ENCODE data around the gene KATNB1.
A peak's percentile ranks its signal among the peaks of the same experiment; 100 is the strongest.
"Not testable (repeated sequence)": the region's sequence is repeated elsewhere in the genome, so short reads cannot be mapped to it uniquely, and the experiment has no call there.

Gene KATNB1

DNA sequence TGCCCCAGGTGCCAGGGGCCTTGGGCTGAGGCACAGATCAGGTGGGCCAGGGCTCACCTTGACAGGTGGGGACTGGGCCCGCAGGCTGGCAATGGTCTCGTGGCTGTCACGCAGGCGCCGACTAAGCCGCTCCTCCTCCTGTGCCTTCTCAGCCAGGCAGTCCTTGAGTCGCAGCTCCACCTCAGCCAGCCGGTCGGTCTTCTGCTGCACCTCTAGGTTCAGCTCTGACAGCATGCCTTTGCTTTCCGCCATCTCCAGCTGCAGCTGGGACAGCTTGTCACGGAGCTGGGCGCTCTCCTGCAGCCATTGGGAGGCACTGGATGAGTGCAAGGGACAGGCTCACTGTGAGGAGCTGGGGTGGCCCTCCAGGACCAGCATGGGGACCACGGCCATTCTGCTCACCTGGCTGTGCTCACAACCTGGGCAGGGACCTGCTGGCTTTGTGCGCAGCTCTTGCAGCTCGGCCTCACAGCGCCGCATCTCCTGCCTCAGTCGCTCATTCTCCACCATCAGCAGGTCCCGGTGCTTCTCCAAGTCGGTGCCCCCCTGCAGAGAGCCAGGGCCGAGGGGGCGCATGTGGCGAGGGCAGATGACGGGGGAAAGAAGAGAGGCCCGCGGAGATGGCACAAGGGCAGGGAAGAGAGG is 35.7 kb downstream of the KATNB1 start:
- no peak for DNase-seq (ENCODE audit: low spot score)

- DNase-seq (ENCODE audit: low spot score), result no peak
Observed at GRCh38 chr16:57773019-57773418, 37.4 kb downstream of the KATNB1 start.

GRCh38 chr16:57773655-57774295 is 38.2 kb downstream of the KATNB1 start:
- DNase-seq (ENCODE audit: low spot score), result no peak

DNA sequence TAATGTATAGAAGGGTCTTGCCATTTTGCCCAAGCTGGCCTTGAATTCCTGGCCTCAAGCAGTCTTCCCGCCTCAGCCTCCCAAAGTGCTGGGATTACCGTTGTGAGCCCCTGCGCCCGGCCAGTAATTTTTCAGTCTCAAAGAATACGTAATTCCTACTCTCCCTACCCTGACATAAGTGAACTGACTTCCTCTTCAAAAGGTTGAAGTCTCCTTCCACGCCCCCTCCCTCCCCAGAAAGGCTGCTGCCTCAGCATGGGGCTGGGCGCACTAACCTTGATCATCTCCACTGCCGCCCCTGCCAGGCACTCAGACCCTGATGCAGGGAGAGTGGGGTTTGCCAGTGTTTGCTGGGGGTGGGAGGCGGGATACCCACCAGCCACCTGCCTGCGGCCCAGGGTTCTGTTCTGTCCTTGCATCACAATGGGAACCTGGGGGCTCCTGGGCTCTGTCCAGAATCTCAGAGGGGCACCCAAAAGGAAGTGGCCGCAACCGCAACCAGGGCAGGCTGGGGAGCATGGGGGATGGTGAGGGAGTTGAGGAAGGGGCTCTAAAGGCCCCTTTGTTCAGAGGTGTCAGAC is 39.2 kb downstream of the KATNB1 start:
- DNase-seq (ENCODE audit: low spot score), result no peak

GRCh38 chr16:57775661-57776469 is 40.3 kb downstream of the KATNB1 start:
- no peak for DNase-seq (ENCODE audit: low spot score)

- DNase-seq (ENCODE audit: low spot score), result no peak
Observed at GRCh38 chr16:57778658-57779057, 43.1 kb downstream of the KATNB1 start.

DNA sequence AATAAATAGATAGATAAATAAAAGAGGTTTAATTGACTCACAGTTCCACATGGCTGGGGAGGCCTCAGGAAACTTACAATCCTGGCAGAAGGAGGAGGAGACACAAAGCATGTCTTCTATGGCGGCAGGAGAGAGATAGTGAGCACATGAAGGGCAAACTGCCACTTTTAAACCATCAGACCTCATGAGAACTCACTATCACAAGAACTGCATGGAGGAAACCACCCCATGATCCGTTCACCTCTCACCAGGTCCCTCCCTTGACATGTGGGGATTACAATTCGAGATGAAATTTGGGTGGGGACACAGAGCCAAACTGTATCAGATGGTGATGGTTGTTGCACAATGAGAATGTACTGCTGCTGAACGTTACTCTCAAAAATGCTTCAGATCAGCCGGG is 44.3 kb downstream of the KATNB1 start:
- not testable (repeated sequence) for DNase-seq (ENCODE audit: low spot score)

DNA sequence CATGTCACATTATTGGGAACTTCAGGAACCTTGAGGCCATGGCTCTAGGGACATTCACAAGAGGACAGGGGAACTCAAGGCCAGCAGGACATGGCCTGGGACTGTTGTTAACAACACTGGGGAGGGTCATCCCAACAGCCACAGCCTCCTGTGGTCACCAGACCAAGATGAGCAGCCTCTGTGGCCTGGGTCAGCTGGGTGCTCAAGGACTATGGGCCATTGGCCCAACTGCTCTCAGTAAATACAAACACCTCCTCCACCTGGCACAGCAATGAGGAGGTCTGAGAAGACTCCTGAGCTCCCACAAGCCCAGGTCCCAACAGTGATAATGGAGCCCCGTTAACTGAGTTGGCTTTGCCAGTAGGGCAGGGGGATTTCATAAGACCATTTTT is 45.8 kb downstream of the KATNB1 start:
- no peak for DNase-seq (ENCODE audit: low spot score)

- DNase-seq (ENCODE audit: low spot score), result peak; percentile 35
Observed at GRCh38 chr16:57781741-57782606, 46.4 kb downstream of the KATNB1 start.

DNA sequence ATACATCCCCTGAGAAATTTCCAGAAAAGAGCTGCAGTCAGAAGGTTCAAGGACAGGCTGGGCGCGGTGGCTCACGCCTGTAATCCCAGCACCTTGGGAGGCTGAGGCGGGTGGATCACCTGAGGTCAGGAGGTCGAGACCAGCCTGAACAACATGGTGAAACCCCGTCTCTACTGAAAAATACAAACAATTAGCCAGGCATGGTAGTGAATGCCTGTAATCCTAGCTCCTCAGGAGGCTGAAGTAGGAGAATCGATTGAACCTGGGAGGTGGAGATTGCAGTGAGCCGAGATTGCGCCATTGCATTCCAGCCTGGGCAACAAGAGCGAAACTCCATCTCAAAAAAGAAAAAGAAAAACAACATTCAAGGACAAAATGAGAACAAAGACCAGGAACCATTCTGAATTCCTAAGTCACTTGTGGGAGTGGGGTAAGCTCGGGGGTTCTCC is 47.1 kb downstream of the KATNB1 start:
- DNase-seq (ENCODE audit: low spot score), result not testable (repeated sequence)

DNA sequence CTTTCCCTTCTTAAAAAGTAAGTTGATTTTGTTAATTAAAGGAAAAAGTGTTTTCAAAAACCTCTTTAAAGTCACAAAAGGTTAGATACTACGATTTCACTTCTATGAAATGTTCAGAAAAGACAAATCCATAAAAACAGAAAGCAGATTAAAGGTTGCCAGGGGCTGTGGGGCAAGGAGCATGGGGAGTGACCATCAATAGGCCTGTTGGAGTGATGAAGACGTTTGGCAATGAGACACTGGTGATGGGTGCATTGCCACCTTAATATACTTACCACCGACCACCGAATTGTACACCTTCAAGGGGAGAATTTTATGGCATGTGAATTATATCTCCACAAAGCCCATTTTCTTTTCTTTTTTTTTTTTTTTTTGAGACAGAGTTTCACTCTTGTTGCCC is 47.5 kb downstream of the KATNB1 start:
- no peak for DNase-seq (ENCODE audit: low spot score)

- DNase-seq (ENCODE audit: low spot score), result no peak
Observed at GRCh38 chr16:57783883-57784282, 48.3 kb downstream of the KATNB1 start.

DNA sequence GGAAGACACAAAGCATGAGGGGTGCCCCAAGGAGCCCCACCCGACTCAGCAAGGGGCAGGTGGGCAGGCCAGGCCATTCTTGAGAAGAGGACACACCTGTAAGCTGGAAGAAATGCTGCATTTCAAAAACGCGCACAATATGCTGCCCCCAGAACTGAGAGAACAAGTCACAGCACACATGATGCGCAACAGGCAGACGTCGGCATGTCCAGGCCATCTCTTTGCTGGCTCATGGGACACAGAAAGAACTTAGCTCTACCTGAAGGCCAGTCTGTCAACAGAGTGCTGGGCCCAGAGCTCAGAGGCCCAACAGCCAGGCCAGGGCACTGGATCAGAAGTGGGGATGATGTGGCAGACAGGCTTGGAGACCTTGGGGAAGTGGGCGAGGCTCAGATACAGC is 48.8 kb downstream of the KATNB1 start:
- DNase-seq (ENCODE audit: low spot score), result no peak

- DNase-seq (ENCODE audit: low spot score), result no peak
Observed at GRCh38 chr16:57785385-57785784, 49.8 kb downstream of the KATNB1 start.

- no peak for DNase-seq (ENCODE audit: low spot score)
Observed at GRCh38 chr16:57785924-57786323, 50.4 kb downstream of the KATNB1 start.

GRCh38 chr16:57786632-57787518 is 51.3 kb downstream of the KATNB1 start:
- no peak for DNase-seq (ENCODE audit: low spot score)

- DNase-seq (ENCODE audit: low spot score), result no peak
Observed at GRCh38 chr16:57787519-57787905, 51.9 kb downstream of the KATNB1 start.

DNA sequence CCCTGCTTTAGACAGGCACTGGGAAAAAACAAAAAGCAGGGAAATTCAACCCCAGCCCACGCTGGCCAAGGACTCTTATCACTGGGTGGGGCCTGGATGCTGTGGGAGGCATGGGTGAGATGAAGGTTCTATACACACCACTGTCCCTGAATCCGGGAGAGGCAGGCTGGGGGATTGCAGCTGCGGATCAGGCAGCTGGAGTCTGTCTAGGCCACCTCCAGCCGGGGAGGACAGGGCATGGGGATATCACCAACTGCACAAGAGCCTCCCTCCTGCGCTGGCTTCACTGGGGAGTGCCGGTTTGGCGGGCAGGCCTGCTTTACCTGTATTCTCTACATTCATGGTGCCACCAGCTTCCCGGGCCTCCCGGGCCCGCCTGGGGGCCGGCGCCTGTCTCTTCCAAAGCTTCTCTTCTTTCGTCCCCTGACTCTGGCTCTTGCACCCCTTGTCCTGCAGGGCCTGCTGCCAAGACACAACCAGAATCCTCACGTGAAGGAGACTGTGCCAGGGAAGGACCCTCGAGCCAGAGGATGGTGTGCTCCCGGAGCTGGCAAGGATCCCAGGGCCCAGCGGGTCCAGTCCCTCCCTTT is 52.8 kb downstream of the KATNB1 start:
- no peak for DNase-seq (ENCODE audit: low spot score)

GRCh38 chr16:57788951-57789350 is 53.4 kb downstream of the KATNB1 start:
- DNase-seq (ENCODE audit: low spot score), result no peak

GRCh38 chr16:57791195-57791892 is 55.8 kb downstream of the KATNB1 start:
- DNase-seq (ENCODE audit: low spot score), result no peak

Data from RKO (cell line).